WTC11 (cell line): ENCODE data around the gene EEF1AKMT3. TPM values are rescaled to one million over a fixed set of nuclear protein-coding genes. Genes with fewer than 3 reads are reported as not detected.

Experiments used
- CREB1 ChIP-seq: sonication (generic); formaldehyde crosslinking; IDR thresholded peaks from 2 replicates; pipeline ENCODE4 v1.8.0; 2023; ENCODE audit warnings: mild to moderate bottlenecking, missing genetic modification reagents
- CREM ChIP-seq: sonication (generic); formaldehyde crosslinking; IDR thresholded peaks from 2 replicates; pipeline ENCODE4 v1.8.1; 2022; ENCODE audit warnings: mild to moderate bottlenecking, missing genetic modification reagents, moderate library complexity
- HMGA2 ChIP-seq: fragments of 250-450 bp; sonication (Bioruptor Pico); IDR thresholded peaks from 2 replicates; pipeline ENCODE4 v1.4.0; 2021; ENCODE audit warnings: mild to moderate bottlenecking, moderate library complexity
- MXD4 ChIP-seq: fragments of 250-450 bp; sonication (Bioruptor Pico); IDR thresholded peaks from 2 replicates; pipeline ENCODE4 v1.8.0; 2021; ENCODE audit warnings: mild to moderate bottlenecking, moderate library complexity, borderline replicate concordance
- MYBL2 ChIP-seq: sonication (generic); formaldehyde crosslinking; IDR thresholded peaks from 2 replicates; pipeline ENCODE4 v1.8.1; 2023; ENCODE audit warnings: mild to moderate bottlenecking, moderate library complexity, missing genetic modification reagents
- NR1H2 ChIP-seq: sonication (generic); formaldehyde crosslinking; IDR thresholded peaks from 2 replicates; pipeline ENCODE4 v1.9.0; 2021; ENCODE audit warnings: mild to moderate bottlenecking, moderate library complexity, missing genetic modification reagents
- OVOL2 ChIP-seq: fragments of 250-450 bp; sonication (Bioruptor Pico); IDR thresholded peaks from 2 replicates; pipeline ENCODE4 v1.9.0; 2021; ENCODE audit warnings: mild to moderate bottlenecking, borderline replicate concordance
- RELA ChIP-seq: sonication (generic); formaldehyde crosslinking; IDR thresholded peaks from 2 replicates; pipeline ENCODE4 v1.8.1; 2022; ENCODE audit warnings: missing genetic modification reagents, mild to moderate bottlenecking, borderline replicate concordance
- SMAD4 ChIP-seq: sonication (generic); formaldehyde crosslinking; IDR thresholded peaks from 2 replicates; pipeline ENCODE4 v1.8.0; 2022; ENCODE audit warnings: mild to moderate bottlenecking, missing genetic modification reagents
- SOX15 ChIP-seq: fragments of 250-450 bp; sonication (Bioruptor Pico); IDR thresholded peaks from 2 replicates; pipeline ENCODE4 v1.9.0; 2021; ENCODE audit warnings: mild to moderate bottlenecking
- TEAD1 ChIP-seq: sonication (generic); formaldehyde crosslinking; IDR thresholded peaks from 2 replicates; pipeline ENCODE4 v1.8.0; 2022; ENCODE audit warnings: mild to moderate bottlenecking, missing genetic modification reagents
- TEAD4 ChIP-seq: sonication (generic); formaldehyde crosslinking; IDR thresholded peaks from 2 replicates; pipeline ENCODE4 v1.8.0; 2022; ENCODE audit warnings: mild to moderate bottlenecking, missing genetic modification reagents
- TP53 ChIP-seq: sonication (generic); formaldehyde crosslinking; IDR thresholded peaks from 2 replicates; pipeline ENCODE4 v1.8.1; 2023; ENCODE audit warnings: mild to moderate bottlenecking, missing genetic modification reagents
- ZNF219 ChIP-seq: sonication (generic); formaldehyde crosslinking; IDR thresholded peaks from 2 replicates; pipeline ENCODE4 v1.8.0; 2023; ENCODE audit warnings: missing genetic modification reagents, mild to moderate bottlenecking, borderline replicate concordance
- total RNA-seq: library from RNA; stranded (reverse); gene quantifications from 3 replicates; pipeline ENCODE4 v1.2.3, GENCODE V29; 2021
- TF ChIP-seq, protein P1 (sequence below): sonication (generic); formaldehyde crosslinking; IDR thresholded peaks from 2 replicates; pipeline ENCODE4 v1.8.0; 2023; ENCODE audit warnings: mild to moderate bottlenecking, missing genetic modification reagents
- TF ChIP-seq, protein P2 (sequence below): sonication (generic); formaldehyde crosslinking; IDR thresholded peaks from 2 replicates; pipeline ENCODE4 v1.8.0; 2022; ENCODE audit warnings: mild to moderate bottlenecking, missing genetic modification reagents
- TF ChIP-seq, protein P3 (sequence below): sonication (generic); formaldehyde crosslinking; IDR thresholded peaks from 2 replicates; pipeline ENCODE4 v1.8.1; 2022; ENCODE audit warnings: low read depth, mild to moderate bottlenecking, moderate library complexity, missing genetic modification reagents, borderline replicate concordance
- TF ChIP-seq, protein P4 (sequence below): sonication (generic); formaldehyde crosslinking; IDR thresholded peaks from 2 replicates; pipeline ENCODE4 v1.8.0; 2022; ENCODE audit warnings: mild to moderate bottlenecking, missing genetic modification reagents
- TF ChIP-seq, protein P5 (sequence below): sonication (generic); formaldehyde crosslinking; IDR thresholded peaks from 2 replicates; pipeline ENCODE4 v1.8.1; 2023; ENCODE audit warnings: mild to moderate bottlenecking, missing genetic modification reagents, moderate library complexity
- TF ChIP-seq, protein P6 (sequence below): sonication (generic); formaldehyde crosslinking; IDR thresholded peaks from 2 replicates; pipeline ENCODE4 v1.8.1; 2022; ENCODE audit warnings: low read depth, missing genetic modification reagents, borderline replicate concordance
- TF ChIP-seq, protein P7 (sequence below): sonication (generic); formaldehyde crosslinking; IDR thresholded peaks from 2 replicates; pipeline ENCODE4 v1.8.0; 2022; ENCODE audit warnings: missing genetic modification reagents
- TF ChIP-seq, protein P8 (sequence below): sonication (generic); formaldehyde crosslinking; IDR thresholded peaks from 2 replicates; pipeline ENCODE4 v1.8.1; 2022; ENCODE audit warnings: mild to moderate bottlenecking, moderate library complexity, missing genetic modification reagents
- TF ChIP-seq, protein P9 (sequence below): fragments of 250-450 bp; sonication (Bioruptor Pico); IDR thresholded peaks from 2 replicates; pipeline ENCODE4 v1.8.0; 2021; ENCODE audit warnings: mild to moderate bottlenecking

EEF1AKMT3 gene
- total RNA-seq, 1 experiment from 2014 or later, result 3.2 TPM

DNA sequence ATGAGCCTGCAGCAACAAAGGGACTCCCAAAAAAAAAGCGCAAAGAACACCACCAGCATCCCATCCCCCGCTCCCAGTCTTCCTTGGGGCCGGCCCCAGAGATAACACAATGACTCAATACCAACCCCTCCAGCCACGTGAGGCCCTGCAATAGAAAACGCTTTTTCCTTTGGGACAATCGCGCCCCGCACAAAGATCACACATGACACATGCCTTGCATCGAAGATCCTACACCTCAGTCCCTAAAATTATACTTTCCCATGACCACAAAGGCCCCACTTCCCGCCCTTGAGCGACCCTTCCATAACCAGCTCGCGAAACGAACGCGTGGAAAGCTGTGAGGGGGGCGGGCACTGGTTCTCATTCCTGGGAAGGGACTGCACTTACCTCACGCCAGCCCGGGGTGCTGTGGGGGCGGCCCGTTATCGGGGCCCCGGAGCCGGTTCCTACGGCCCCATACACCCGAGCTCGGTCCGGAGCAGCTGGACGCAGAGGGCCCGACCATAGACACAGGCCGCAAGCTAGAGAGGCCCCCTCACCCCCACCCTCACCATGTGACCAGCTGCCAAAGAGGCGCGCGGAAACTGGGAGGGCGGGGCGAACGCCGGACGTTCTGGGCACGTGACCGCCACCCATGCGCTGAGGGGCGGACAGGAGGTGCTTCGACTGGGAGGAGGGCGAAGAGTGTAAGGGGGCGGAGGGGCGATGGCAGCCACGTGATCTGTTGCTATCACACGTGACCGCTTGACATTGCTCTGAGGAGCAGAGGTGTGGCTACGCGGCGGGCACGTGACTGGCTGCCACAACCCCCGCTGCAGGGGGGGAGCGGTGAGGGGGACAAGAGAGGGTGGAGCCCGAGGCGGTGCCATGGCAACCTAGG lies 20.4 kb upstream of the EEF1AKMT3 start, which contains the start of gene CDK4 (continued):
- TF ChIP-seq, protein P1, sequence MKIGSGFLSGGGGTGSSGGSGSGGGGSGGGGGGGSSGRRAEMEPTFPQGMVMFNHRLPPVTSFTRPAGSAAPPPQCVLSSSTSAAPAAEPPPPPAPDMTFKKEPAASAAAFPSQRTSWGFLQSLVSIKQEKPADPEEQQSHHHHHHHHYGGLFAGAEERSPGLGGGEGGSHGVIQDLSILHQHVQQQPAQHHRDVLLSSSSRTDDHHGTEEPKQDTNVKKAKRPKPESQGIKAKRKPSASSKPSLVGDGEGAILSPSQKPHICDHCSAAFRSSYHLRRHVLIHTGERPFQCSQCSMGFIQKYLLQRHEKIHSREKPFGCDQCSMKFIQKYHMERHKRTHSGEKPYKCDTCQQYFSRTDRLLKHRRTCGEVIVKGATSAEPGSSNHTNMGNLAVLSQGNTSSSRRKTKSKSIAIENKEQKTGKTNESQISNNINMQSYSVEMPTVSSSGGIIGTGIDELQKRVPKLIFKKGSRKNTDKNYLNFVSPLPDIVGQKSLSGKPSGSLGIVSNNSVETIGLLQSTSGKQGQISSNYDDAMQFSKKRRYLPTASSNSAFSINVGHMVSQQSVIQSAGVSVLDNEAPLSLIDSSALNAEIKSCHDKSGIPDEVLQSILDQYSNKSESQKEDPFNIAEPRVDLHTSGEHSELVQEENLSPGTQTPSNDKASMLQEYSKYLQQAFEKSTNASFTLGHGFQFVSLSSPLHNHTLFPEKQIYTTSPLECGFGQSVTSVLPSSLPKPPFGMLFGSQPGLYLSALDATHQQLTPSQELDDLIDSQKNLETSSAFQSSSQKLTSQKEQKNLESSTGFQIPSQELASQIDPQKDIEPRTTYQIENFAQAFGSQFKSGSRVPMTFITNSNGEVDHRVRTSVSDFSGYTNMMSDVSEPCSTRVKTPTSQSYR (CRISPR knock-in tag), result no peak; the same call in 1 of the 2 replicates
- TF ChIP-seq, protein P2, sequence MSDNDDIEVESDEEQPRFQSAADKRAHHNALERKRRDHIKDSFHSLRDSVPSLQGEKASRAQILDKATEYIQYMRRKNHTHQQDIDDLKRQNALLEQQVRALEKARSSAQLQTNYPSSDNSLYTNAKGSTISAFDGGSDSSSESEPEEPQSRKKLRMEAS (CRISPR knock-in tag), result peak; percentile 99
- TF ChIP-seq, protein P3, sequence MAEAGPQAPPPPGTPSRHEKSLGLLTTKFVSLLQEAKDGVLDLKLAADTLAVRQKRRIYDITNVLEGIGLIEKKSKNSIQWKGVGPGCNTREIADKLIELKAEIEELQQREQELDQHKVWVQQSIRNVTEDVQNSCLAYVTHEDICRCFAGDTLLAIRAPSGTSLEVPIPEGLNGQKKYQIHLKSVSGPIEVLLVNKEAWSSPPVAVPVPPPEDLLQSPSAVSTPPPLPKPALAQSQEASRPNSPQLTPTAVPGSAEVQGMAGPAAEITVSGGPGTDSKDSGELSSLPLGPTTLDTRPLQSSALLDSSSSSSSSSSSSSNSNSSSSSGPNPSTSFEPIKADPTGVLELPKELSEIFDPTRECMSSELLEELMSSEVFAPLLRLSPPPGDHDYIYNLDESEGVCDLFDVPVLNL (CRISPR knock-in tag), result no peak; the same call in 1 of the 2 replicates
- peak; percentile 66; the same call in 1 of the 2 replicates for TF ChIP-seq MYBL2
- TF ChIP-seq HMGA2 (CRISPR knock-in tag), result no peak
- TF ChIP-seq TP53 (CRISPR knock-in tag), result peak; percentile 42; the same call in 1 of the 2 replicates
- no peak for TF ChIP-seq TEAD4
- TF ChIP-seq, protein P4, sequence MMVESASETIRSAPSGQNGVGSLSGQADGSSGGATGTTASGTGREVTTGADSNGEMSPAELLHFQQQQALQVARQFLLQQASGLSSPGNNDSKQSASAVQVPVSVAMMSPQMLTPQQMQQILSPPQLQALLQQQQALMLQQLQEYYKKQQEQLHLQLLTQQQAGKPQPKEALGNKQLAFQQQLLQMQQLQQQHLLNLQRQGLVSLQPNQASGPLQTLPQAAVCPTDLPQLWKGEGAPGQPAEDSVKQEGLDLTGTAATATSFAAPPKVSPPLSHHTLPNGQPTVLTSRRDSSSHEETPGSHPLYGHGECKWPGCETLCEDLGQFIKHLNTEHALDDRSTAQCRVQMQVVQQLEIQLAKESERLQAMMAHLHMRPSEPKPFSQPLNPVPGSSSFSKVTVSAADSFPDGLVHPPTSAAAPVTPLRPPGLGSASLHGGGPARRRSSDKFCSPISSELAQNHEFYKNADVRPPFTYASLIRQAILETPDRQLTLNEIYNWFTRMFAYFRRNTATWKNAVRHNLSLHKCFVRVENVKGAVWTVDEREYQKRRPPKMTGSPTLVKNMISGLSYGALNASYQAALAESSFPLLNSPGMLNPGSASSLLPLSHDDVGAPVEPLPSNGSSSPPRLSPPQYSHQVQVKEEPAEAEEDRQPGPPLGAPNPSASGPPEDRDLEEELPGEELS (CRISPR knock-in tag), result peak; percentile 81
- TF ChIP-seq, protein P5, sequence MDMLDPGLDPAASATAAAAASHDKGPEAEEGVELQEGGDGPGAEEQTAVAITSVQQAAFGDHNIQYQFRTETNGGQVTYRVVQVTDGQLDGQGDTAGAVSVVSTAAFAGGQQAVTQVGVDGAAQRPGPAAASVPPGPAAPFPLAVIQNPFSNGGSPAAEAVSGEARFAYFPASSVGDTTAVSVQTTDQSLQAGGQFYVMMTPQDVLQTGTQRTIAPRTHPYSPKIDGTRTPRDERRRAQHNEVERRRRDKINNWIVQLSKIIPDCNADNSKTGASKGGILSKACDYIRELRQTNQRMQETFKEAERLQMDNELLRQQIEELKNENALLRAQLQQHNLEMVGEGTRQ (CRISPR knock-in tag), result peak; percentile 100
- TF ChIP-seq, protein P6, sequence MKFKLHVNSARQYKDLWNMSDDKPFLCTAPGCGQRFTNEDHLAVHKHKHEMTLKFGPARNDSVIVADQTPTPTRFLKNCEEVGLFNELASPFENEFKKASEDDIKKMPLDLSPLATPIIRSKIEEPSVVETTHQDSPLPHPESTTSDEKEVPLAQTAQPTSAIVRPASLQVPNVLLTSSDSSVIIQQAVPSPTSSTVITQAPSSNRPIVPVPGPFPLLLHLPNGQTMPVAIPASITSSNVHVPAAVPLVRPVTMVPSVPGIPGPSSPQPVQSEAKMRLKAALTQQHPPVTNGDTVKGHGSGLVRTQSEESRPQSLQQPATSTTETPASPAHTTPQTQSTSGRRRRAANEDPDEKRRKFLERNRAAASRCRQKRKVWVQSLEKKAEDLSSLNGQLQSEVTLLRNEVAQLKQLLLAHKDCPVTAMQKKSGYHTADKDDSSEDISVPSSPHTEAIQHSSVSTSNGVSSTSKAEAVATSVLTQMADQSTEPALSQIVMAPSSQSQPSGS (CRISPR knock-in tag), result no peak
- no peak for TF ChIP-seq MXD4 (CRISPR knock-in tag)
- TF ChIP-seq, protein P7, sequence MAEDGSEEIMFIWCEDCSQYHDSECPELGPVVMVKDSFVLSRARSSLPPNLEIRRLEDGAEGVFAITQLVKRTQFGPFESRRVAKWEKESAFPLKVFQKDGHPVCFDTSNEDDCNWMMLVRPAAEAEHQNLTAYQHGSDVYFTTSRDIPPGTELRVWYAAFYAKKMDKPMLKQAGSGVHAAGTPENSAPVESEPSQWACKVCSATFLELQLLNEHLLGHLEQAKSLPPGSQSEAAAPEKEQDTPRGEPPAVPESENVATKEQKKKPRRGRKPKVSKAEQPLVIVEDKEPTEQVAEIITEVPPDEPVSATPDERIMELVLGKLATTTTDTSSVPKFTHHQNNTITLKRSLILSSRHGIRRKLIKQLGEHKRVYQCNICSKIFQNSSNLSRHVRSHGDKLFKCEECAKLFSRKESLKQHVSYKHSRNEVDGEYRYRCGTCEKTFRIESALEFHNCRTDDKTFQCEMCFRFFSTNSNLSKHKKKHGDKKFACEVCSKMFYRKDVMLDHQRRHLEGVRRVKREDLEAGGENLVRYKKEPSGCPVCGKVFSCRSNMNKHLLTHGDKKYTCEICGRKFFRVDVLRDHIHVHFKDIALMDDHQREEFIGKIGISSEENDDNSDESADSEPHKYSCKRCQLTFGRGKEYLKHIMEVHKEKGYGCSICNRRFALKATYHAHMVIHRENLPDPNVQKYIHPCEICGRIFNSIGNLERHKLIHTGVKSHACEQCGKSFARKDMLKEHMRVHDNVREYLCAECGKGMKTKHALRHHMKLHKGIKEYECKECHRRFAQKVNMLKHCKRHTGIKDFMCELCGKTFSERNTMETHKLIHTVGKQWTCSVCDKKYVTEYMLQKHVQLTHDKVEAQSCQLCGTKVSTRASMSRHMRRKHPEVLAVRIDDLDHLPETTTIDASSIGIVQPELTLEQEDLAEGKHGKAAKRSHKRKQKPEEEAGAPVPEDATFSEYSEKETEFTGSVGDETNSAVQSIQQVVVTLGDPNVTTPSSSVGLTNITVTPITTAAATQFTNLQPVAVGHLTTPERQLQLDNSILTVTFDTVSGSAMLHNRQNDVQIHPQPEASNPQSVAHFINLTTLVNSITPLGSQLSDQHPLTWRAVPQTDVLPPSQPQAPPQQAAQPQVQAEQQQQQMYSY (CRISPR knock-in tag), result no peak
- TF ChIP-seq SMAD4 (CRISPR knock-in tag), result no peak
- no peak for TF ChIP-seq RELA (CRISPR knock-in tag)
- TF ChIP-seq, protein P8, sequence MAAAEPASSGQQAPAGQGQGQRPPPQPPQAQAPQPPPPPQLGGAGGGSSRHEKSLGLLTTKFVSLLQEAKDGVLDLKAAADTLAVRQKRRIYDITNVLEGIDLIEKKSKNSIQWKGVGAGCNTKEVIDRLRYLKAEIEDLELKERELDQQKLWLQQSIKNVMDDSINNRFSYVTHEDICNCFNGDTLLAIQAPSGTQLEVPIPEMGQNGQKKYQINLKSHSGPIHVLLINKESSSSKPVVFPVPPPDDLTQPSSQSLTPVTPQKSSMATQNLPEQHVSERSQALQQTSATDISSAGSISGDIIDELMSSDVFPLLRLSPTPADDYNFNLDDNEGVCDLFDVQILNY (CRISPR knock-in tag), result peak; percentile 92
- no peak for TF ChIP-seq NR1H2 (CRISPR knock-in tag)
- TF ChIP-seq, protein P9, sequence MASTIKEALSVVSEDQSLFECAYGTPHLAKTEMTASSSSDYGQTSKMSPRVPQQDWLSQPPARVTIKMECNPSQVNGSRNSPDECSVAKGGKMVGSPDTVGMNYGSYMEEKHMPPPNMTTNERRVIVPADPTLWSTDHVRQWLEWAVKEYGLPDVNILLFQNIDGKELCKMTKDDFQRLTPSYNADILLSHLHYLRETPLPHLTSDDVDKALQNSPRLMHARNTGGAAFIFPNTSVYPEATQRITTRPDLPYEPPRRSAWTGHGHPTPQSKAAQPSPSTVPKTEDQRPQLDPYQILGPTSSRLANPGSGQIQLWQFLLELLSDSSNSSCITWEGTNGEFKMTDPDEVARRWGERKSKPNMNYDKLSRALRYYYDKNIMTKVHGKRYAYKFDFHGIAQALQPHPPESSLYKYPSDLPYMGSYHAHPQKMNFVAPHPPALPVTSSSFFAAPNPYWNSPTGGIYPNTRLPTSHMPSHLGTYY (CRISPR knock-in tag), result no peak
- 0 out of 2 replicates have a peak, but pooled peaks have one; percentile 41 for TF ChIP-seq CREB1 (CRISPR knock-in tag)
- peak; percentile 89 for TF ChIP-seq TEAD1 (CRISPR knock-in tag)
- peak; percentile 86; the same call in 1 of the 2 replicates for TF ChIP-seq CREM (CRISPR knock-in tag)
- TF ChIP-seq ZNF219 (CRISPR knock-in tag), result 0 out of 2 replicates have a peak, but pooled peaks have one; percentile 36
- no peak for TF ChIP-seq OVOL2 (CRISPR knock-in tag)
- TF ChIP-seq SOX15 (CRISPR knock-in tag), result no peak
